IMR-90 (cell line): Measurements from ENCODE around the gene SLIT3. TPM values are rescaled to one million over a fixed set of nuclear protein-coding genes. Genes with fewer than 3 reads are reported as not detected.
A peak's percentile ranks its signal among the peaks of the same experiment; 100 is the strongest.

Experiments
- ATAC-seq: fragments of 200-7000 bp; cut with Tn5 transposase; 2 replicates; pipeline ENCODE4 v1.9.1; 2020; ENCODE audit warnings: low read depth, mild to moderate bottlenecking, moderate library complexity
- BruUV-seq: library from RNA; stranded (reverse); fragments of 400-500 nt; replicated peaks from 2 replicates; lab custom pipeline; 2021; lab: Mats Ljungman, UMichigan
- CTCF ChIA-PET: fragments of 300-600 bp; formaldehyde crosslinking; extraction: SDS; loops from one replicate; lab custom pipeline; 2021; ENCODE audit warnings: antibody characterized with exemption; lab: Yijun Ruan, JAX
- POLR2A ChIA-PET: fragments of 300-600 bp; sonication (Branson Sonifier 250); formaldehyde crosslinking; loops from one replicate; lab custom pipeline; 2022; ENCODE audit warnings: antibody characterized with exemption; ENCODE audit not compliant: unreplicated experiment; lab: Charles Lee
- DNase-seq: peaks from one replicate; pipeline ENCODE4 v3.0.0; 2013
- H2AFZ ChIP-seq: replicated peaks from 2 replicates; pipeline ENCODE3; 2013; ENCODE audit warnings: low read length, mild to moderate bottlenecking; ENCODE audit not compliant: poor library complexity
- H2AK5ac ChIP-seq: 2 replicates; pipeline ENCODE4 v1.6.1; 2013; ENCODE audit warnings: low read depth, low read length, inconsistent platforms
- H2AK9ac ChIP-seq: replicated peaks from 2 replicates; pipeline ENCODE3; 2013; ENCODE audit warnings: mild to moderate bottlenecking, low read depth, low read length, moderate library complexity; ENCODE audit not compliant: poor library complexity
- H2BK120ac ChIP-seq: 2 replicates; pipeline ENCODE4 v1.6.1; 2013; ENCODE audit warnings: low read depth, low read length, inconsistent platforms
- H2BK15ac ChIP-seq: 3 replicates; pipeline ENCODE4 v1.6.1; 2013; ENCODE audit warnings: low read depth, low read length, inconsistent platforms
- H2BK20ac ChIP-seq: 2 replicates; pipeline ENCODE4 v1.6.1; 2013; ENCODE audit warnings: low read depth, mild to moderate bottlenecking, inconsistent platforms, low read length, moderate library complexity
- H2BK5ac ChIP-seq: 2 replicates; pipeline ENCODE4 v1.6.1; 2013; ENCODE audit warnings: mild to moderate bottlenecking, low read depth, low read length, inconsistent platforms; ENCODE audit not compliant: poor library complexity, severe bottlenecking
- H3K14ac ChIP-seq: replicated peaks from 2 replicates; pipeline ENCODE4 v1.6.1; 2013; ENCODE audit warnings: low read depth, low read length, inconsistent platforms
- H3K18ac ChIP-seq: 2 replicates; pipeline ENCODE4 v1.6.1; 2013; ENCODE audit warnings: low read depth, low read length, control low read depth
- H3K23ac ChIP-seq: 2 replicates; pipeline ENCODE4 v1.6.1; 2013; ENCODE audit warnings: low read depth, low read length, inconsistent platforms
- H3K27ac ChIP-seq: 2 replicates; pipeline ENCODE4 v1.5.1; 2013; ENCODE audit warnings: mild to moderate bottlenecking, control low read depth, low read length; ENCODE audit not compliant: insufficient read depth
- H3K27me3 ChIP-seq: 2 replicates; pipeline ENCODE4 v1.6.1; 2013; ENCODE audit warnings: low read length; ENCODE audit not compliant: control insufficient read depth, insufficient read depth
- H3K36me3 ChIP-seq: 2 replicates; pipeline ENCODE4 v1.6.1; 2013; ENCODE audit warnings: low read length, mixed read lengths; ENCODE audit not compliant: control insufficient read depth, insufficient read depth
- H3K4ac ChIP-seq: 2 replicates; pipeline ENCODE4 v1.6.1; 2013; ENCODE audit warnings: low read depth, low read length, inconsistent platforms
- H3K4me1 ChIP-seq: 2 replicates; pipeline ENCODE4 v1.6.1; 2013; ENCODE audit warnings: low read length, mixed read lengths; ENCODE audit not compliant: control insufficient read depth, insufficient read depth
- H3K4me2 ChIP-seq: 2 replicates; pipeline ENCODE4 v1.6.1; 2013; ENCODE audit warnings: low read depth, mild to moderate bottlenecking, control low read depth, low read length, moderate library complexity
- H3K4me3 ChIP-seq: 2 replicates; pipeline ENCODE4 v1.5.1; 2013; ENCODE audit warnings: low read depth, mild to moderate bottlenecking, control low read depth, low read length, moderate library complexity; ENCODE audit not compliant: insufficient read depth
- H3K56ac ChIP-seq: 2 replicates; pipeline ENCODE4 v1.6.1; 2013; ENCODE audit warnings: low read length, inconsistent platforms; ENCODE audit not compliant: insufficient read depth; ENCODE audit errors: extremely low read depth
- H3K79me1 ChIP-seq, 2 experiments: 2 replicates each; pipeline ENCODE4 v1.6.1; 2013; ENCODE audit warnings: low read length in 2 of 2, inconsistent platforms in 1 of 2, low read depth in 1 of 2
- H3K9ac ChIP-seq: 2 replicates; pipeline ENCODE4 v1.6.1; 2013; ENCODE audit warnings: low read depth, low read length, control low read depth
- H3K9me1 ChIP-seq: 2 replicates; pipeline ENCODE4 v1.6.1; 2013; ENCODE audit warnings: low read length, inconsistent platforms; ENCODE audit not compliant: insufficient read depth
- H3K9me3 ChIP-seq: 2 replicates; pipeline ENCODE4 v1.6.1; 2013; ENCODE audit warnings: low read length; ENCODE audit not compliant: control insufficient read depth, insufficient read depth
- H4K20me1 ChIP-seq: 2 replicates; pipeline ENCODE4 v1.6.1; 2013; ENCODE audit warnings: low read length, inconsistent platforms; ENCODE audit not compliant: insufficient read depth
- H4K5ac ChIP-seq: 2 replicates; pipeline ENCODE4 v1.6.1; 2013; ENCODE audit warnings: mild to moderate bottlenecking, low read depth, low read length, control low read depth
- H4K8ac ChIP-seq, 2 experiments: 2 replicates each; pipeline ENCODE4 v1.6.1; 2013; ENCODE audit warnings: low read depth in 2 of 2, low read length in 2 of 2, control low read depth in 1 of 2, inconsistent platforms in 1 of 2
- H4K91ac ChIP-seq: 2 replicates; pipeline ENCODE4 v1.6.1; 2013; ENCODE audit warnings: low read depth, low read length, inconsistent platforms; ENCODE audit not compliant: insufficient read depth
- CHD1 ChIP-seq: IDR thresholded peaks from 2 replicates; pipeline ENCODE4 v1.6.1; 2012; ENCODE audit warnings: low read depth, low read length, improper control_type of control experiment
- MAFK ChIP-seq: IDR thresholded peaks from 2 replicates; pipeline ENCODE4 v1.6.1; 2012; ENCODE audit warnings: low read depth, low read length, improper control_type of control experiment
- MAZ ChIP-seq: IDR thresholded peaks from 2 replicates; pipeline ENCODE4 v1.6.1; 2012; ENCODE audit warnings: low read depth, mild to moderate bottlenecking, low read length, improper control_type of control experiment, moderate library complexity, borderline replicate concordance
- RAD21 ChIP-seq: IDR thresholded peaks from 2 replicates; pipeline ENCODE4 v1.6.1; 2012; ENCODE audit warnings: low read length, improper control_type of control experiment
- RFX5 ChIP-seq: IDR thresholded peaks from 2 replicates; pipeline ENCODE4 v1.8.0; 2012; ENCODE audit warnings: low read depth, mild to moderate bottlenecking, low read length, moderate library complexity
- USF2 ChIP-seq: fragments of 150-350 bp; IDR thresholded peaks from 2 replicates; pipeline ENCODE4 v1.6.1; 2017; ENCODE audit warnings: mild to moderate bottlenecking, antibody characterized with exemption, low read length, low read depth
- WGBS, 2 experiments: methylation state at CpG; one replicate each; pipeline versions ENCODE4 v1.1.5 to v1.1.7; 2013; ENCODE audit warnings: missing lambda C conversion rate in 2 of 2; ENCODE audit not compliant: insufficient read length in 1 of 2; ENCODE audit errors: extremely low coverage in 2 of 2; 5-methylcytosine and 5-hydroxymethylcytosine counted together
- dilution Hi-C: fragments of 300-500 bp; cut with HindIII; formaldehyde crosslinking; loops from one replicate; pipeline ENCODE4 v1.14.3; 2018; ENCODE audit warnings: low sequenced_read_pairs; ENCODE audit not compliant: unreplicated experiment
- in situ Hi-C: fragments of 300-500 bp; cut with MboI; formaldehyde crosslinking; loops from 3 replicates; pipeline ENCODE4 v1.14.3; 2019; ENCODE audit warnings: low sequenced_read_pairs, inconsistent platforms, mixed read lengths
- intact Hi-C: fragments of 100-400 bp; cut with micrococcal nuclease; formaldehyde crosslinking; loops from 2 replicates; pipeline ENCODE4 v1.10.0; 2022
- polyA plus RNA-seq, 3 experiments: library from polyadenylated mRNA; depleted of rRNA; stranded (reverse); fragments of >200 nt; gene quantifications; 2 replicates each; pipeline ENCODE4 v1.2.3, GENCODE V29; 2012; ENCODE audit warnings: low replicate concordance in 1 of 3
- total RNA-seq: library from RNA; depleted of rRNA; stranded (reverse); fragments of >200 nt; gene quantifications from 2 replicates; pipeline ENCODE4 v1.2.3, GENCODE V29; 2012

The SLIT3 gene
- total and polyA plus RNA-seq, 2 of the 4 experiments (the other 2 are of a cell fraction), result 0.18 to 0.50 TPM

- no CpG with 5 or more reads among the region's 2 CpGs for WGBS, 2 experiments
- no peak overlapping the region for H3K14ac ChIP-seq
- H3K36me3 ChIP-seq, result no peaks in the 10 kb centered on the region
- no peaks in the 10 kb centered on the region for H3K9me1 ChIP-seq
- H3K18ac ChIP-seq, result no peak overlapping the region
- no peak overlapping the region for H3K4ac ChIP-seq
- dilution Hi-C loops, result no loop called here
- H2BK120ac ChIP-seq, result no peak overlapping the region
- H3K27me3 ChIP-seq, result no peaks in the 10 kb centered on the region
- H2BK15ac ChIP-seq, result no peak overlapping the region
- POLR2A ChIA-PET, result no interaction called here
- H3K4me3 ChIP-seq, result no peak overlapping the region
- BruUV-seq, result no TSS peak
- H4K20me1 ChIP-seq, result no peaks in the 10 kb centered on the region
- no peak for DNase-seq
- no peak overlapping the region for H3K27ac ChIP-seq
- H2AK5ac ChIP-seq, result no peak overlapping the region
- peak overlapping the region; percentile 67; the same call in 1 of the 2 replicates for H3K4me2 ChIP-seq
- H3K9me3 ChIP-seq, result no peaks in the 10 kb centered on the region
- H2BK20ac ChIP-seq, result no peak overlapping the region
- H4K5ac ChIP-seq, result no peak overlapping the region
- TF ChIP-seq RFX5 (no peak), CHD1 (no peak), MAFK (no peak), RAD21 (no peak), USF2 (no peak), MAZ (no peak)
- no peak overlapping the region for H4K91ac ChIP-seq
- H3K56ac ChIP-seq, result no peak overlapping the region
- no peak overlapping the region for H2AK9ac ChIP-seq
- in situ Hi-C loops, result no loop called here
- no peak for ATAC-seq
- no peak overlapping the region for H2BK5ac ChIP-seq
- no peak overlapping the region for H3K9ac ChIP-seq
- no peaks in the 10 kb centered on the region for H3K4me1 ChIP-seq
- H2AFZ ChIP-seq, result no peak overlapping the region
- H3K23ac ChIP-seq, result no peak overlapping the region
- intact Hi-C loops, result no loop called here
- H3K79me1 ChIP-seq, result no peaks in the 10 kb centered on the region
- CTCF ChIA-PET, result no interaction called here
- no peak overlapping the region for H4K8ac ChIP-seq
Measured at GRCh38 chr5:169325273-169325672, 24.3 kb upstream of the SLIT3 start.
